UCSD-AML1 (cell line): ENCODE data around the gene FITM1.
A peak's percentile ranks its signal among the peaks of the same experiment; 100 is the strongest.

Experiments used
- DNase-seq: peaks from one replicate; lab custom pipeline; 2025; ENCODE audit not compliant: unreplicated experiment; lab: John Stamatoyannopoulos, UW

FITM1 gene

GRCh38 chr14:24130380-24130716 lies at the start of gene FITM1:
TSS of gene FITM1 (plus strand) at chr14:24130659. CDS start at chr14:24131564, 905 bp downstream.
- no peak for DNase-seq

GRCh38 chr14:24080888-24081738 lies 49.3 kb upstream of the FITM1 start:
- DNase-seq, result peak; percentile 48

GRCh38 chr14:24081739-24082211 lies 48.7 kb upstream of the FITM1 start:
- DNase-seq, result no peak

- no peak for DNase-seq
Observed at GRCh38 chr14:24082411-24083080, 47.9 kb upstream of the FITM1 start.

GRCh38 chr14:24083462-24083861 lies 47.0 kb upstream of the FITM1 start:
- no peak for DNase-seq

GRCh38 chr14:24084440-24084839 lies 46.0 kb upstream of the FITM1 start:
- no peak for DNase-seq

- no peak for DNase-seq
Observed at GRCh38 chr14:24085215-24085614, 45.2 kb upstream of the FITM1 start.

GRCh38 chr14:24086193-24086955 lies 44.1 kb upstream of the FITM1 start:
- no peak for DNase-seq

- no peak for DNase-seq
Observed at GRCh38 chr14:24087004-24087403, 43.5 kb upstream of the FITM1 start.

- DNase-seq, result no peak
Observed at GRCh38 chr14:24088095-24088494, 42.4 kb upstream of the FITM1 start.

GRCh38 chr14:24089890-24090289 lies 40.6 kb upstream of the FITM1 start:
- DNase-seq, result no peak

GRCh38 chr14:24092110-24092504 lies 38.4 kb upstream of the FITM1 start:
- DNase-seq, result no peak

GRCh38 chr14:24092505-24093206 lies 37.8 kb upstream of the FITM1 start:
- DNase-seq, result no peak

GRCh38 chr14:24093207-24093900 lies 37.1 kb upstream of the FITM1 start:
- DNase-seq, result no peak

GRCh38 chr14:24093901-24094840 lies 36.3 kb upstream of the FITM1 start, which contains the start of gene PCK2:
TSS of gene PCK2 (plus strand) at chr14:24094311. CDS start at chr14:24094406, 95 bp downstream.
- DNase-seq, result peak; percentile 98

- DNase-seq, result peak; percentile 57
Observed at GRCh38 chr14:24094841-24095270, 35.6 kb upstream of the FITM1 start.

- peak; percentile 71 for DNase-seq
Observed at GRCh38 chr14:24095271-24096068, 35.0 kb upstream of the FITM1 start.

GRCh38 chr14:24096545-24097181 lies 33.8 kb upstream of the FITM1 start:
- DNase-seq, result no peak
